Adipocyte (in vitro differentiated cells): ENCODE results near the gene PPIP5K2.
A peak's percentile ranks its signal among the peaks of the same experiment; 100 is the strongest.
"Not testable (repeated sequence)": the region's sequence is repeated elsewhere in the genome, so short reads cannot be mapped to it uniquely, and the experiment has no call there.

Source experiments
- DNase-seq: peaks from one replicate; pipeline ENCODE4 v3.0.0-alpha.2; 2015; ENCODE audit warnings: low read depth
- H3K27me3 ChIP-seq: replicated peaks from 2 replicates; pipeline ENCODE4 v1.7.0; 2013; ENCODE audit warnings: mild to moderate bottlenecking, low read length, moderate library complexity; ENCODE audit not compliant: control insufficient read depth, insufficient read depth
- H3K36me3 ChIP-seq: 2 replicates; pipeline ENCODE4 v1.7.0; 2013; ENCODE audit warnings: low read length, mild to moderate bottlenecking, moderate library complexity; ENCODE audit not compliant: control insufficient read depth, insufficient read depth, severe bottlenecking
- H3K4me1 ChIP-seq: 2 replicates; pipeline ENCODE4 v1.7.0; 2013; ENCODE audit warnings: mild to moderate bottlenecking, low read length, moderate library complexity; ENCODE audit not compliant: control insufficient read depth, insufficient read depth
- H3K4me3 ChIP-seq: 2 replicates; pipeline ENCODE4 v1.7.0; 2013; ENCODE audit warnings: mild to moderate bottlenecking, low read length, moderate library complexity
- H3K9ac ChIP-seq: 2 replicates; pipeline ENCODE4 v1.7.0; 2013; ENCODE audit warnings: mild to moderate bottlenecking, low read length, moderate library complexity
- H3K9me3 ChIP-seq: 2 replicates; pipeline ENCODE4 v1.7.0; 2013; ENCODE audit warnings: mild to moderate bottlenecking, low read length, moderate library complexity; ENCODE audit not compliant: control insufficient read depth

PPIP5K2 gene

DNA sequence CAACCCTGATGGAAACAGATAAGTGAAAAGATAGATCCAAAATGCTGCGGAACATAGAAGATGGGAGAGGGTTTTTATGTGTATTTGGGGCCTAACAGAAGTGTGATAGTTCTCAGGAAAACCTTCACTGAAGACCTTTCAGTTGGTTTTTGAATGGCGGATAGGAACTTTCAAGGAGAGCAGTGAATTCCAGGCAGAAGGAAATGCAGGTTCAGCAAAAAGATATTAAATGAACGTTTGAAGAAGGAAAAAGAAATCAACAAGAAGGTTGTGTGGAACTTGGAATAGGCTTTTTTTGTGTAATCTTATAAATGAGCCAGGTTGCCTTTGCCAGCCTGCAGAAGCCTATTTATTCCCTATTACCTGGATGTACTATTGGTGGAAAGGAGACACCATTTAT, 2.1 kb downstream of the PPIP5K2 start:
- DNase-seq: no peak
- Histone ChIP-seq H3K9me3 (no peaks in the 10 kb centered on the region), H3K4me3 (no peak overlapping the region), H3K27me3 (no peaks in the 10 kb centered on the region), H3K4me1 (peaks cover 24% of the 10 kb centered on the region), H3K9ac (no peak overlapping the region), H3K36me3 (no peaks in the 10 kb centered on the region)

DNA sequence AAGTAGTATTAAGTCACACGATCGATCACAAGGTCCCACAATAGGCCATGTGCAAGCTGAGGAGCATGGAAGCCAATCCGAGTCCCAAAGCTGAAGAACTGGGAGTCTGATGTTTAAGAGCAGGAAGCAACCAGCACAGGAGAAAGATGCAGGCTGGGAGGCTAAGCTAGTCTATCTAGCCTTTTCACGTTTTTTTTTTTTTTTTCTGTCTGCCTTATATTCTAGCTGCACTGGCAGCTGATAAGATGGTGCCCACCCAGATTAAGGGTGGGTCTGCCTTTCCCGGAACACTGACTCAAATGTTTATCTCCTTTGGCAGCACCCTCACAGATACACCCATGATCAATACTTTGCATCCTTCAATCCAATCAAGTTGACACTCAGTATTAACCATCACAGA, 6.5 kb downstream of the PPIP5K2 start:
- Histone ChIP-seq H3K9me3 (no peaks in the 10 kb centered on the region), H3K36me3 (peaks cover 11% of the 10 kb centered on the region), H3K4me1 (peaks cover 8% of the 10 kb centered on the region), H3K27me3 (no peaks in the 10 kb centered on the region), H3K9ac (no peak overlapping the region), H3K4me3 (no peak overlapping the region)
- DNase-seq: no peak

DNA sequence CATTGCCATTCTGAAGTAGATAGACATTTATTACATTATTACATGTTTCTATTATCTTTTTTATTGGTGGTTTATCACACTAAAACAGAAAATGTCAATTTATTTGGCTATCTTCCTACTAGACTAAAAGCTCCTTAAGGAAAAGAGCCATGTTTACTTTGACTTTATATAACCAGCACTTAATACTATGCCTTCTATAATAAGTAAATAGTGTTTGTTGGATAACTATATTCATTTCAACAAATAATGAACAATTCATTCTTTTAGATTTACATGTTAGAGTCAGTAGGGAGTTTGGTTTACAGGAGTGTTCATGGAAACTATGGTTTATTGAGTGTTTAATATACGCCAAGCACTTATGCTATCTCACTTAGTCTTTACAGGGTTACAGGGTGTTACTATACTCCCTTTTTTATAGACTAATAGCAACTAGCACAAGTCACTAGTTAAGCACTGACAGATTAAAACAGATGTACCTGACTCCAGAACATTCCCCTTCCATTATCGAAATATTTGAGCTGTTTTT, 7.3 kb downstream of the PPIP5K2 start:
- H3K9me3 ChIP-seq: no peaks in the 10 kb centered on the region
- no peak for DNase-seq
- H3K9ac ChIP-seq: no peak overlapping the region
- peaks cover 3% of the 10 kb centered on the region for H3K4me1 ChIP-seq
- no peaks in the 10 kb centered on the region for H3K27me3 ChIP-seq
- H3K4me3 ChIP-seq: no peak overlapping the region
- peaks cover 11% of the 10 kb centered on the region for H3K36me3 ChIP-seq

DNA sequence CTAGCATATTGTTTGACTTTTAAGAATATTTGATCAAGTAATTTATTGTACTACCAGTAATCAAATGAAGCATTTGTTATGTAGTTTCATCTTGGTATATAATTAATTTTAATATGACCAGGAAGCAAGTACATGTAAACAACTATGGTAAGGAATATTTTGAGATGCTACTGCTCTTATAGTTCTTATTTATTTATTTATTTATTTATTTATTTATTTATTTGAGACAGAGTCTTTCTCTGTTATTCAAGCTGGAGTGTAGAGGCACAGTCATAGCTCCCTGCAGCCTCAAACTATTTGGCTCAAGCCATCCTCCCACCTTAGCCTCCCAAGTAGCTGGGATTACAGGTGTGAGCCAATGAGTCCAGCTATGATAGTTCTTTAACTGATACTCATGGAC, 8.1 kb downstream of the PPIP5K2 start:
- peaks cover 11% of the 10 kb centered on the region for H3K36me3 ChIP-seq
- no peak overlapping the region for H3K9ac ChIP-seq
- H3K27me3 ChIP-seq: no peaks in the 10 kb centered on the region

DNA sequence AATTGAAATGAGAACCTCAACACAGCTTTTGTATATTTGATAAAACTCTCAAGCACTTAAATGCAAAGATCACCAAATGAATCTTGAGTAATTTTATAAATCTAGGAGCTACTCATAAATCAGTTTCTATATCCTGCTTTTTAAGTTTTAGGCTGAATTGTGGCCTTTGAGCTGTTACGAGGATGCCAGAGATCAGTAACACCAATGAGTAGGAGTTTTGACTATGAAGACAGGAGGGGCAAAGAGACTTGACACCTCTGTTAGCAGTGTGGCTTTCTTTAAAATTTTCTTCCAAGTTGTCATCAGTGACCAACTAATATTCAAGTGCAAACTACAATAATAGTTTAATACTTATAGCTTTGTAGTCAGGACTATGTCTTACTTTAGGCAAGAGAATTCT, 12.6 kb downstream of the PPIP5K2 start:
- Histone ChIP-seq H3K4me3 (no peak overlapping the region), H3K9ac (no peak overlapping the region), H3K36me3 (peaks cover 25% of the 10 kb centered on the region), H3K4me1 (peaks cover 3% of the 10 kb centered on the region), H3K27me3 (no peaks in the 10 kb centered on the region), H3K9me3 (no peaks in the 10 kb centered on the region)
- DNase-seq: no peak

More for the DNA sequence above, 8.1 kb downstream of the PPIP5K2 start:
- DNase-seq: no peak
- Histone ChIP-seq H3K4me1 (peaks cover 3% of the 10 kb centered on the region), H3K4me3 (no peak overlapping the region), H3K9me3 (no peaks in the 10 kb centered on the region)

DNA sequence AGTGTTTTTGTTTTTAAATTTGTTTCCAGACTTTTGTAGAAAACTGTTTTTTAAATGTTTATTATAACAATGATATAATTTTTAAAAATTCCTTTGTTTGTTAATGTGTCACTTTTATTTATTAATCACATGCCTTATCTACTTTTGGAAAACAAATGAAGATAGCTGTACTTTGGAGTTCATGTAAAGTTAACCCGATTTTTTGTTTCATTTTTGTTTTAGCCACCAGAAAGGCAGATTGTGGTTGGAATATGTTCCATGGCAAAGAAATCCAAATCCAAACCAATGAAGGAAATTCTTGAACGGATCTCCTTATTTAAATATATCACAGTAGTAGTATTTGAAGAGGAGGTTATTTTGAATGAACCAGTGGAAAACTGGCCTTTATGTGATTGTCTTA, 13.1 kb downstream of the PPIP5K2 start:
- Histone ChIP-seq H3K4me1 (peaks cover 3% of the 10 kb centered on the region), H3K36me3 (peaks cover 26% of the 10 kb centered on the region), H3K9ac (no peak overlapping the region), H3K27me3 (no peaks in the 10 kb centered on the region), H3K9me3 (no peaks in the 10 kb centered on the region), H3K4me3 (no peak overlapping the region)
- no peak for DNase-seq

DNA sequence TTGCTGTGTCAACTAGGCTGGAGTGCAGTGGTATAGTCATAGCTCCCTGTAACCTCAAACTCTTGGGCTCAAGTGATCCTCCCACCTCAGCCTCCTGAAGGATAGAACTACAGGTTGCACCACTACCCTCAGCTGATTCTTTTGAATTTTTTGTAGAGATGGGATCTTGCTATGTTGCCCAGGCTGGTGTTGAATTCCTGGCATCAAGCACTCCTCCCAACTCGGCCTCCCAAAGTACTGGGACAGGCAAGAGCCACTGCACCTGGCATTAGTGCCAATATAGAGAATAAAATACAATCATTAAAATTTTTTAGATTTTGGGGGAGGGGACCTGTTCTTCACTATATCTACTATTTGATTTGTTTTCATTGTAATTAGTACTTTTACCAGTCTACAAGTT, 15.4 kb downstream of the PPIP5K2 start:
- H3K4me1 ChIP-seq: no peaks in the 10 kb centered on the region
- H3K36me3 ChIP-seq: peaks cover 44% of the 10 kb centered on the region
- no peaks in the 10 kb centered on the region for H3K27me3 ChIP-seq
- no peak overlapping the region for H3K9ac ChIP-seq
- DNase-seq: no peak
- H3K4me3 ChIP-seq: no peak overlapping the region
- H3K9me3 ChIP-seq: no peaks in the 10 kb centered on the region

DNA sequence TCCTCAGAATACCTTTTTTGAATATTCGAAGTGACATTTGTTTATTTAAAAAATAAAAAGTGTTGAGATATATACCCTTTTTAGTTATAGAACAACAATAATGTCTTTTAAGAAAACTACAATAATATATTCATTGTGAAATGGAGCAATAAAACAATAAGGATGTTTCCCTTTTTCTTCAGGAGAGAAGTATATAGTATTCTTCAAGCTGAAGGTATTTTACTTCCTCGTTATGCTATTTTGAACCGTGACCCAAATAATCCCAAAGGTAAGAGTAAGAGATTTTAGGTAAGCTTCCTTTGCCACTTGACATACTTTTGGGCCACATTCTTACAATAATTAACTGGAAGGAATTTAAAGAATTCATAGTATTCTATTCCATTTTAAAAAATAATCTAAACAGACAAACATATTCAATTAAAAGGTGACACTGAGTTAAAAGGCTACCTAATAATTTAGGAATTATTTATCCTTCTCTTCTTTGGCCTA, 18.1 kb downstream of the PPIP5K2 start:
- Histone ChIP-seq H3K4me1 (no peaks in the 10 kb centered on the region), H3K36me3 (peaks cover 38% of the 10 kb centered on the region), H3K4me3 (no peak overlapping the region), H3K27me3 (no peaks in the 10 kb centered on the region), H3K9me3 (no peaks in the 10 kb centered on the region), H3K9ac (no peak overlapping the region)
- DNase-seq: no peak

DNA sequence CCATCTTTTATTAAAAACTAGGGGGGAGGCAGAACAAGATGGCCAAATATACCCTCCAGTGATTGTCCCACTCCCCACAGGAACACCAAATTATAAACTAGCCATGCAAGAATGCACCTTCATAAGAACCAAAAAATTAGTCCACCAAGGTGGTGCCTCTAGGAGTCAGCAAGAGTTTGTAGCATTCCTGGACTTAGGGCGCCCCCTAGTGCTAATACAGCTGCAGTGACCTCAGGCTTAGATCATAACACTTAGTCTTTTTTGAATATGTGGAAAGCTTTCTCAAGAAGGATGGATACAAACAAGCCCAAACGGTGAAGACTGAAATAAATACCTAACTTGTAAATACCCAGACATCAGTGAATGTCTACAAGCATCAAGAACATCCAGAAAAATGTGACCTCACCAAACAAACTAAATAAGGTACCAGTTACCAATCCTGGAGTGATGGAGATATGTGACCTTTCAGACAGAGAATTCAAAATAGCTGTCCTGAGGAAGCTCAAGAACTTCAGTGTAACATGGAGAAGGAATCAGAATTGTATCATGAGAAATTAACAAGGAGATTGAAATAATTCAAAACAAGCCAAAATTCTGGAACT, 19.3 kb downstream of the PPIP5K2 start:
- no peaks in the 10 kb centered on the region for H3K27me3 ChIP-seq
- DNase-seq: peak; percentile 88
- no peak overlapping the region for H3K4me3 ChIP-seq
- peaks cover 38% of the 10 kb centered on the region for H3K36me3 ChIP-seq
- H3K9me3 ChIP-seq: no peaks in the 10 kb centered on the region
- H3K4me1 ChIP-seq: no peaks in the 10 kb centered on the region
- no peak overlapping the region for H3K9ac ChIP-seq

DNA sequence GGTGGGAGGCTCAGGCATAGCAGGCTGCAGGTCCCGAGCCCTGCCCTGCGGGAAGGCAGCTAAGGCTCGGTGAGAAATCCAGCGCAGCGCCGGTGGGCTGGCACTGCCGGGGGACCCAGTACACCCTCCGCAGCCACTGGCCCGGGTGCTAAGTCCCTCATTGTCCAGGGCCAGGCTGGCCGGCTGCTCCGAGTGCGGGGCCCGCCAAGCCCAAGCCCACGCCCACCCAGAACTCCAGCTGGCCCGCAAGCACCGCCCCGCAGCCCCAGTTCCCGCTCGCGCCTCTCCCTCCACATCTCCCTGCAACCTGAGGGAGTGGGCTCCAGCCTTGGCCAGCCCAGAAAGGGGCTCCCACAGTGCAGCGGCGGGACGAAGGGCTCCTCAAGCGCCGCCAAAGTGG, 22.0 kb downstream of the PPIP5K2 start:
- peaks cover 23% of the 10 kb centered on the region for H3K36me3 ChIP-seq
- H3K9ac ChIP-seq, DNase-seq, H3K27me3 ChIP-seq, H3K4me3 ChIP-seq, H3K9me3 ChIP-seq, H3K4me1 ChIP-seq: not testable (repeated sequence)

DNA sequence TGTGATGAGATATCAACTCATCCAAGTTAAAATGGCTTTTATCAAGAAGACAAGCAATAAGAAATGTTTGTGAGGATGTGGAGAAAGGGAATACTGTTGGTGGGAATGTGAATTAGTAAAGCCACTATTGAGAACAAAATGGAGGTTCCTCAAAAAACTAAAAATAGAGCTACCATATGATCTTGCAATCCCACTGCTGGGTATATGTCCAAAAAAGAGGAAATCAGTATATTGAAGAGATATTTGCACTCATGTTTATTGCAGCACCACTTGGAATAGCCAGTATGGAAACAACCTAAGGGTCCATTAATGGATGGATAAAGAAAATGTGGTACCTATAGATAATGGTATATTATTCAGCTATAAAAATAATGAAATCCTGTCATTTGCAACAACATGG, 25.1 kb downstream of the PPIP5K2 start:
- Histone ChIP-seq H3K27me3 (no peaks in the 10 kb centered on the region), H3K4me1 (no peaks in the 10 kb centered on the region), H3K9me3 (no peaks in the 10 kb centered on the region), H3K9ac (no peak overlapping the region), H3K4me3 (no peak overlapping the region), H3K36me3 (peaks cover 14% of the 10 kb centered on the region)
- DNase-seq: no peak

DNA sequence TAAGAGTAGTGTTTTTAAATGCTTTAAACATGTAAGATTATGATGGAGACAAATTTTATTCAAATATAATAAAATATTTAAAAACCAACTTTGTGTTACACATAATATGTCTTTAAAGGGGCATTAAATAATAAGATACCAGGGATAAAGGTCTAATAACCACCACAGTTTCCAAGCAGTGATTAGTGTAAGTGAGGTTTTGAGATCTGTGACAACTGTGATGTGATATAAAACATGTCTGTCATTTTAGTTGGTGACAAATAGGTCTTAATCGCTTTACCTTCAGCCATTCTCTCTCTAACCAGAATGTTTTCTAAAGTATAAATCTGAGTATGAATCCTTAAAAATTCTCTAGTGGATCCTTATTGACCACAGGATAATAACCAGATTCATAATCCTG, 28.1 kb downstream of the PPIP5K2 start:
- H3K4me3 ChIP-seq: no peak overlapping the region
- DNase-seq: no peak
- H3K36me3 ChIP-seq: peaks cover 17% of the 10 kb centered on the region
- H3K27me3 ChIP-seq: no peaks in the 10 kb centered on the region
- H3K9ac ChIP-seq: no peak overlapping the region
- H3K4me1 ChIP-seq: no peaks in the 10 kb centered on the region
- H3K9me3 ChIP-seq: no peaks in the 10 kb centered on the region
